Measurements from ENCODE around the gene ASTL.

DNA sequence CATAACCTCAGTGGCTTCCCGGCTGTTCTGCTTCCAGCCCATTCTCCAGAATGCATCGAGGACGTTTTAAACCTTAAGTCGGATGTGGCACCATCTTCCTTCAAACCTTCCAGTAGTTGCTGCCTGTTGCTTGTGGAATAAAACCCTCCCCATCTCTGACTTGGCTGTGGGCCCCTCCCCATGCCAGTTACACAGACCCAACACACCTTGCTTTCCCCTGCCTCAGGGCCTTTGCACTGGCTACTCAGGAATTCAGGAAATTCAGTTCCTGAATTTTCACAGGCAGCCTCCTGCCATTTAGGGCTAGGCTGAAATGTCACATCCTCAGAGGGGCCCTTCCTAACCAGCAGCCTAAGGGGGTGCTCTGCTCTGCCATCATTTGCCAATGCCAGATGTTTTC, 16.9 kb downstream of the ASTL start:
- TF ChIP-seq EZH2phosphoT487 (IDR thresholded peaks at IDR 0.05; ENCODE audit: insufficient read depth, low read depth) = no peak
- TF ChIP-seq EZH2 (IDR thresholded peaks at IDR 0.05; ENCODE audit: insufficient read depth, poor library complexity, severe bottlenecking) = no peak

Data from GM23248 (cell line).